H4 (cell line): ENCODE results near the gene CYP27B1. TPM values are rescaled to one million over a fixed set of nuclear protein-coding genes. Genes with fewer than 3 reads are reported as not detected.

Source experiments
- DNase-seq: peaks from one replicate; pipeline ENCODE4 v3.0.0-alpha.2; 2015; ENCODE audit warnings: low spot score
- total RNA-seq: library from RNA; depleted of rRNA; stranded (reverse); fragments of >200 nt; shearing (Covaris generic); gene quantifications from 2 replicates; pipeline ENCODE4 v1.2.3, GENCODE V29; 2014

CYP27B1 gene
- total RNA-seq, 1 experiment from 2014 or later, result 0.48 TPM

DNA sequence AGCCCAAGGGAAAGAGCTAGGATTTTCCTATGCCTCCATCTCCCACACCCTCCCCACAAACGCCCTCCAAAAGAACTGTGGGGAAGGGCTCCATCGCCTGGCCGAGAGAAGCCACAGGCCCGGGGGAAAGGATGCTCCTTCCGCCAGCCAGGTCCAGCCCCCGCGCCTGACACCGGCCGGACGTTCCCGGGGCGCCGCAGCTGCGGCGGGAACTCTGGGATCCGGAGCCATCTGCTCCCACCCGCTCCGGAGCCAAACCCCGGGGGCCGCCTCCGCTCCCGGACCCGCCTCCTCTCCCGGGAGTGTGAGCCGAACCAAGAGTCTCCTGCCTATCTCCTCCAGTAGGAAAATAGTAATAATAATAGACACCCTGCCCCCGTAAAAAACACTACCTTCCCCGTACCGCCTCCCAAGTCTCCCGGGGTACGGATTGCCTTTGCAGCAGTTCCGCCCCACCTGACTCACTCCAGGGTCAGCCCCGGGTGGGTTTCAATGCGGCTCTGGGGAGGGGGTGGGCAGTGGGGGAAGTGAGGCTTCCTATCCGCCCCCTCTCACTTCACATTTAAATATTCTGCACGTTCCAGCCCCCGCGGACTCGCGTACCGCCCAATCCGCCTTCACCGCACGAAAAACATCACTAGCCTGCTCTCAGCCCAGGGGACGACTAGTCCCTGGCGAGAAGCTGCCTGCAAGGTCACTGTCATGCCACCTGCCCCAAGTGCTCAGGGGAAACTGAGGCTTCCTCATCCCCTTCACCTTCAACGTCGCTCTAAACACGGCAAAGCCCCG lies 30.7 kb downstream of the CYP27B1 start:
- DNase-seq, result no peak

DNA sequence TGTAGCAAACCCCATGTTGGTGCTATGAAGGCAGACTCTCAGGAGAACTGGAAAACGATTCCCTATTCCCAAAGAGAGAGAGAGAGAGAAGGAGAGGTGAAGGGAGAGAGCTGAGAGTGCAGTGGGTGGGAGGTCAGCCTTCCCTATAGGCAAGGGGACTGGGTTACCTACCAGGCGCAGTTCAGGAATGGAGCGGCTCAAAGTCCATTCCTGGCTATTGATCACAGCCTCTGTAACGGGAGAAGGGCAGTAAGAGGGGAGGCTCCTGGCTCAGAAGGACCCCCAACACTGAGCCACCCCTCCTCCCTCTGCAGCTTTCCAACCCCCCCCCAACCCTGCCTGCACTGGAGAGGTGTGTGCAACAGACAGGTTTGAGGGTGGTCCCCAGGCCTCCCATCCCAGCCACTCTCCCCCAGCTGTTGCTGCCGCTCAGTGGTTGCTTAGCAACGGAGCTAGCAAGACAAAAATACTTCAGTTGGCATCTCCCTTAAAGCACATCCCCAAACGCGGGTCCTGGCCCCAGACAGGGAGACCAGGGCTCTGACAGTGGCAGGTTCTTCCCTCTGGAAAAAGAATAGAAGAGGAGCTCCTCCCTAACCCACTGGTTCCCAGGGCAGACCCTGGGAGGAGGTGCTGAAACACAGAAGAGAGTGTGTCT lies 31.6 kb downstream of the CYP27B1 start:
- no peak for DNase-seq

DNA sequence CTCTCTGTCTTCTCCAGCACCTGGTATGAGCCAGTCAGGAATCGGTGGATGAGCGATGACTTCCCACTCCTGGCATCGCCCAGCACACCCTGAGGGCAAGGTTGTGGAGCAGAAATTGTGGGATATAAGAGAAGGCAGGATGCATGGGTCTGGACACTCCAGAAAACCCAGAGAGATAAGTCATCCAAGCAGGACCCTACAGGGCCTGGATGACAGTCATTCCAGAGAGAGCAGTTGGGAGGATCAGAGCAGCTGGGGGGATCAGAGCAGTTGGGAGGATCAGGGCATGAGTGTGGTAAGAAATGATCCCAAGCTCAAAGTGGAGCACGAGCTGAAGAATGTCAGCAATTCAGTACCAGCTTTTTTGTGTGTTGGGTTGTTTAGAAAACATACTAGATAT lies 32.3 kb downstream of the CYP27B1 start:
- no peak for DNase-seq

DNA sequence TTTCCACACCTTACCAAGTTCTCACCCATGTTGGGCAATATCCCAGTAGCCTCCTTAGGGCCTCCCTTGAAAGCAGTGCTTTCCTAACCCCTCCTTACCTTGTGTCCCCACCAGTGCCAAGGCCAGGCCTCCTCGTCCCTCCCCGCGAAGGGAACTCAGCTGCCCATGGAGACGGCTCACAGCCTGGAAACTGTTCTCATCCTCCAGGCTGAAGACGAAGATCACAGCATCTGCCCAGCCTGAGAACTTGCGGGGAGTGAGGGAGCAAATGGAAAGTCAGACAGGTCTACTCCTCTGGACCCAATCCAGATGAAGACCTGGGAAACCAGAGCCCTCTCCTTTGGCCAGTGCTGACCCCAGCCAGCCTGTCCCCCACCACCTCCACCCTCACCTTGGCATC lies 33.0 kb downstream of the CYP27B1 start:
- DNase-seq, result no peak

DNA sequence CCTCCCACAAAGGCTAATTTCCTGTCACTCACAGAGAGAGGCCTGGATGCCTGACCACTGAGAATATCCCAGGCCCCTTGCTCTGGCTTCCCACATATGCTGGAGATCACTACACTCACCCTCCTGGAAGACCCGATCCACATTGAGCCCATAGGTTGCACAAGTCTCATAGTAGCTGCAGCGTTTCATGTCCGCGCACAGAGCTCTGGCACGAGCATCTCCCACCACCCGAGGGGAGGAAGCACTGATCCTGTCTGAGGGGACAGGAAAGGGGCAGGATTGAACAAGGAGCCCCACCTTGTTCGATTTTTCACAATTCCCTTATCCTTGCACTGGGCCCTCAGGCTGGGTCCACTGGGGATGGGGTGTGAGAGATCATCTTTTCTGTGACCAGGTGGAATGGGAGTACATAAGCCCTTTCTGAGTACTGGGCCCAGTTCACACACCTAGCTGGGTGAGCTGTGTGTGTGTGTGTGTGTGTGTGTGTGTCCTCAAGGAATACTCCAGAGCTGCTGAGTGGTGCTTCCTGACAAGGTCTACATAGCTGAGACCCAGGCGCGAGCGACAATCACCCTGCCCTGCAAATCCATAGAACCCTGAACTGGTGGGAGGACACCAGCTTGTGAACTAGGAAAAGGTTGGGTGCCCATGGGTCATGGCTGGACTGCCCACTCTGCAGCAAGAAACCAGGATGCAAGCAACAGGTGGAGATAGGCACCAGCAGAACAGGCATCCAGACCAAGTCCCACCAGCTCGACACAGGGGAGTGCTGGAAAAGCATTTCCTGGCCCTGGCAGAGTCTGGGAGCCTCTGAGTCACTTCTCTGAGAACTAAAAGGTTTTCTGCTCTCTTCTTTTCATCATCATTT lies 33.9 kb downstream of the CYP27B1 start:
- no peak for DNase-seq

DNA sequence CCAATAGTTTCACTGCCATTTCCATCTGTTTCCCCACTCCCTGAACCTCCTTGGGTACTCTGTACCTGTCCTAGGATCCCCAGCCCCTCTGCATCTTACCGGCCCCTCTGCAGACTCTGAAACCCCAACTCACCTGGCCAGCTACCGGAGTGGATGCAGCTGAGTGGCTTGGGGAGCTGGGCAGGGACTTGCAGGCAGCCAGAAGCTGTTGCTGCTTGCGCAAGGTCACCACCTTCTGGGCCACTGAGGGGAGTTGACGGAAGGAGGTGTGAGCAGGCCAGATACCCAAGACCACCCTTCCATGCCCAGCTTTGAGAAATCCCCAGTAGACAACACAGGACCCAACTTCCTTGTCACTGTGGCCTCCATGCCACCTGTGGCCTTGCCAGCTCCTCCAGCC lies 34.6 kb downstream of the CYP27B1 start:
- no peak for DNase-seq

DNA sequence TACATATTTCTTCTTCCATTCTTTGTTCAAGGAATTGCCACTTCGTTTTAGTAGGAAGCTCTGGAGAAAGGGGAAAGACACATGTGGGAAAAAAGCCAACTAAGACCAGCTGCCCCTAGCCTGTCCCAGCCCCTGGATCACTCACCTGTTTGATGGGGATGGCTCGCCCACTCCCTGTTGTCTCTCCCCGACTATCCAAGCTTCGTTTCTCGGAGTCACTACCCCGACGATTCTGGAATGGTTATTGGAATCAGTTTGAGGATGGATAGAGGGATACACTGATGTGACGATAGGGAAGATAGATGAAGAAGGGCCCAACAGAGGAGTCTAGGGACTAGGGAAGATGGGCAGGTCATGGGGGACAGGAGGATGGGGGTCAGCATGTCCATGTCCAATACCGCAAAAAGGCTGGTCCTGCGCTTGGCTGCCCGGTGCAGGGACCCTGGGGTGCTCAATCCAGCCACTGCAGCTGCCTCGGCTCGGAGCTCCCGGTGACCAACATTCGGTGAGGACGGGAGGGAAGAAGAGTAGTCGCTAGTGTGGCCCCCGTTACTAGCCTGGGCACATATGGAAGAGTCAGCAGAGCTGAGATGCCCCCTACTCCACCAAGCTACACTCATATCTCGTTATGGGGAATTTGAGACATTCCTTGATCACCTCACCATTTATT lies 35.3 kb downstream of the CYP27B1 start:
- no peak for DNase-seq

DNA sequence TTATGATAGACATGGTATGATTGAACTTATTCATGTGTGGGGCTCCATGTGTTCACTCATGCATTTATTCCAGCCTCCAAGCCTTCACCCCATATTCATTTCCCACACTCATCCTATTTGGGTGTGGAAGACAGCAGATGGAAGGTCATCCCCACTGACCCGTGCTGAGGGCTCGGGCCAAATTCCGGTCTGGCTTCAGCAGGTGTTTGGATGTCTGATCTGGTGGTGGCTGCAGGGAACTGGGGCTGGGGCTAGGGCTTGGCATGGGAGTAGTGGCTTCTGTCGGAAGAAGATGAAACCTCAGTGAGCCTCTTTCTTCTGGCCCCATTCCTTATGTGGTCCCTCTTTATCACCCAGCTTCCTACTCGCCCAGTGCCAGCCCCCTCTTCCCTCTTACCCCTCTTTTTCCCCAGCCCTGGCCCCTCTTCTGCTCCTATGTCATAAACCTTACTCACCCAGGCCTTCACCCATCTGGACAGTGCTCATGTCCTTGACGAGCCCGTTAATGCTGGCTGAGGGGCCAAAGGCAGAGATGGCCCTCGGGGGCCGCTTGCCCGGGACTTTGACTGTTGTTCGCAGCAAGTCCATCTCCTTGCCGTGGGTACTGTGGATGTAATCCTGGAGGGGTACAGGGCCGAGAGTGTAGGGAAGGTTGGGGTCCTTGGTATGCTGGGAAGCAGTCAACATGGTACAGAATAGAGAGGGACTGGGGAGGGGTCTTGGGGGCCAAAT lies 36.4 kb downstream of the CYP27B1 start:
- no peak for DNase-seq

DNA sequence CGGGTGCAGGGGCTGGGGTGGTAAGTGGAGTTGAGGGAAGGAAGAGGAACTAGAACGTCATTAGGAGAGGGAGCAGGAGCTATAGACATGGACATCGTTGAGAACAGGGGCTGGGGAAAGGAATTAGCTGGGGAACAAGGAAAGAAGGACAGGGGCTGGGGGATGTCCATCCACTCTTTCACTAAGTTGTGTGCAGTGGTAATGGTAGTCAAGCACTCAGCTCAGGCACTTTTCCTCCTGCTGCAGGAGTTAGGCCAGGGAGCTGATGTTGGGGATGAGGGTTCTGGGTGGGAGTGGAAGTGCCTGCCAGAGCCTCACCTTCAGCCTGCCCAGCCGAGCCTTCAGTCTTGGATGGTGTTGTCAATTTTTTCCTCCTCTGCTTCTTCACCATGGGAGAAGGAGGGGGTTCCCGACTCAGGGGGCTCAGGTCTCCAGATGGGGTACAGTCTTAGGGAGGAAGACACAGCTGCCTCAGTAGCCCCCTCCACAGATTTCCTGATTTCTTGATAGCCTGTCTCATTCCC lies 37.5 kb downstream of the CYP27B1 start:
- DNase-seq, result no peak

DNA sequence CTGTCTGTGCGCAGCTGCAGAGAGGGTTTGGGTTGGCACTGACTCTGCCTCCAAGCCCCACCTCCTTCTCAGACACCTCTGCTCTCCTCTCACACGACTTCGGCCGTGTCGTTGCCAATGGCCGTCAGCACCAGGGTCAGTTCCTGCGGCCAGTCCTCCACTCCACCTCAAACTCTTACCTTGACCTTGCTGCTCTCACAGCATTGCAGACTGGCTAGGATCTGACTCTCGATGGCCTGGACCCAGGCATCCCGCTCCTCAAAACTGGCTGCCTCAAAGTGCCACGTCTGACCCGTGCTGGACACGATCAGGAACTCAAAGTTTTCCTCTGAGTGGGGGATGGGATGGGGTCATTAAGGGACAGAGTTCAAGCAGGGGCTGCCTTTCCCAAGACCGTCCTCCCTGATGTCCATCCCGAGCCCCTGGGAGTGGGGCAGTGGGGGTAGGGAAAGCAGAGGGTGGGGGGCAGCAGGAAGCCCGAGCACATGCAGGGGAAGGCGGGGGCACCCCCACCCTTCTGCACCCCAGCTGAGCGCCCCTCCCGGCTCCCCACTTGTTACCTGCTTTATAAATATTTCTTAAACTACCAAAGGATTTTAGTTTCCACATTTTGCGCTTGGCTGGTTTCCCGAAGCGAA lies 39.0 kb downstream of the CYP27B1 start:
- DNase-seq, result no peak

DNA sequence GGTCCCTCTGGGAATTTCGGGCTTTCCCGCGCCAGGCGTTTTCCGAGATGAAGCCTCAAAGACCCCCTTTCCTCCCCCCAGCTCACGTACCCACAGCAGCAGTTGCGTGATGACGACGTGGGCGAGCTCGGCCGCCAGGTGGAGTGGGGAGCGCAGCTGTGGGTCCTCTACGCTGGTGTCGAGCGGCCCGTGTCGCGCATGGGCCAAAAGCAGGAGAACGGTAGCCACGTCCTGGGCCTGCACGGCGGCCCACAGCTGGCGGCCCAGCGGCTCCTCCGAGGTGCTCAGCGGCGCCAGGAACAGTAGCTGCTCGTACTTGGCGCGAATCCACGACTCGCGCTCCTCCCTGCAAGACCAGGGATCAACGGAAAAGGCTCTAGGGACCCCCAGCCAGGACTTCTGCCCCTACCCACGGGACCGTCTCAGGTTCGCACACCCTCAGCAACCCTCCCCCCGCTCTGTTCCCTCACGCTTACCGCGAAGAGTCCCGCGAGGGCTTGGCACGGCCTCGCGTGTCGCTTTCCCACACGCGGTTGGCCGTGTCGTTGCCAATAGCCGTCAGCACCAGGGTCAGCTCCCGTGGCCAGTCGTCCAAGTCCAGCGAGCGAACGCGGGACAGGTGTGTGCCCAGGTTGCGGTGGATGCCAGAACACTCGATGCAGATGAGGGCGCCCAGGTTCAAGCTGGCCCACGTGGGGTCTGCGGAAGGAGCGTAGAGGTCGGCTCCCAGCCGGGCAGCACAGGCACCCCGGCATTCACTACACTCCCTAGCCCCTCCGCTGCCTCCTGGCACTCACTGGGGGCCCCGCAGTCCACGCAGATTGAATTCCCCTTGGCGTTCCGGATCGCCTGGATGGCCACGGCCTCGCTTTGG lies 39.8 kb downstream of the CYP27B1 start:
- no peak for DNase-seq

DNA sequence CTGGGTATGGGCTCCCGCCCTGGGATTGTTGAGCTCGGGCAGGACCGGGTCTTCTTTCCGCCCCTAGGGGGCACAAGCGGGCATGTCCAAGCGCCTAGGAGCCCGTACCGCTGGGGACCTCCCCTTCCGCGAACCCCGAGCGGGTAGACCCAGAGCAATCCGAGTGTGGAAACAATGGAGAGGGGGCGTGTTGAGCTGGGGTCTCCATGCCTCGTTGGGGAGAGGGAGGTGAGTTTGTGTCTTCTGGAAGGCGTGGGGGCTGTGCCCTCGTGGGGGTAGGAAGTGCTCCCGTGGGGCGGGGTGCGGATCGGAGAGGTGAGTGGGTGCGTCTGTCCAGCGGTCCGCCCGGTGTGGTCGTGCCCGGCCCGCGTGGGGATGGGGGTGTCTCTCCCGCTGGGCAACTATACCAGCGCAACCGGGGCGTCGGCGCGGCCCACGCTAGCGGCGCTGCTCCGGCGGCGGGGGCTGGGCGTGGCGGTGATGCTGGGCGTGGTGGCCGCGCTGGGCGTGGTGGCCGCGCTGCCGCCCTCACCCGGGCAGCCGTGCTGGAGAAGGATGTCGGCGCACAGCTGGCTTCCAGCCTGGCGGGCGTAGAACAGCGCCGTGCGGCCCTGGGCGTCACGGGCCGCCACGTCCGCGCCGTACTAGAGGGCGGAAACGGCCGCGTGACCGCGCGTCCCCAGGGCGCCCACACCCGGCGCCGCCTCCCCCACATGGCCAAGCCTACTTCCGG lies 40.6 kb downstream of the CYP27B1 start:
- peak; percentile 74 for DNase-seq

DNA sequence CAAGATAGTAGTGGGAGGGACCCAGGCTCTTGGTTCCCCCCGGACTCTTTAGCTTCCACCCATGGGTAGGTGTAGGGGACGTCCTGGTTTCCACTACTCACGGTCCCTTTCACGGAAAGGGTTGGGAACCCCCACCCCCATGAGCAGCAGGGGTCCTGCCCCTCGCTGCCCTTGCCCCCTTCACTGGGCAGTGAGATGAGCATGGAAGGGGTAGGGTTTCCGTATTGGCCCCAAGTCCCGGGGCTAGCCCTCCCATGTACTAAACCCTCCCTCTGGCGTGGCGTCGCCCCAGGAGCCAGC lies 41.1 kb downstream of the CYP27B1 start:
- DNase-seq, result no peak

DNA sequence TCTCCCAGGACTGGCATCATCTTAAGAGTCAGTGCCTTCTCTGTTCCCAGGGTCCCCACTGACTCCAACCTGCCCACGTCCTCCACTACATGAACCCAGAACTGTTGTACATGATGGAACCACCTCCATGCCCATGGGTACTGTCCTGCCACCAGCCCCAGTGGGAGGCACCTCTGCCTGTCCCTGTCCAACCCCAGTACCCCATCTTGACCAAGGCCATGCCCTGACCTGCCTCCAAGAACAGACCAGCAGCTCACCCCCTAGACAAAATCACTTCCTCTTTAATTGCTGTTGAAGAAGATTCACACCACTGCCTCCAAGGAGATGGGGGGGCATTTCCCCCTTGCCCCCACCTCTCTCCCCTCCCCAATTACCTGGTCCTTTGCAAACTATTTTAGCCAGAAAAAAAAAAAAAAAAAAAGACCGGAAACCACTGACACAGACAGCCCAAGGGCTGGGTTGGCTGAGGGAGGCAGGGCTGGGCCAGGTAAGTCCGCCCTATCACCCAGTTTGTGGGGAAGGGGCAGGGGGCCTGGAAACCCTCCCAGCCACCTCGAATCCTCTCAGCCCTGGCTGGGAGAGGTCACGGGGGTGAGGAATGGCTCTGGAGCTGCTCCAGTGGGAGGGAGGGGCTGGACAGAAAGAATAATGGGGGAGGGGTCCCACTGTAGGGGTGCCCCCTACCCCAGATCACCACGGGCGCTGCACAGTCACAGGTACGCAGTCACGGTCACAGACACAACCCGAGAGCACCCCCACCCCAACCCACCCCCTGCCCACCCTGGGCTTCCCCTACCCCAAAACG lies 41.7 kb downstream of the CYP27B1 start:
- no peak for DNase-seq

DNA sequence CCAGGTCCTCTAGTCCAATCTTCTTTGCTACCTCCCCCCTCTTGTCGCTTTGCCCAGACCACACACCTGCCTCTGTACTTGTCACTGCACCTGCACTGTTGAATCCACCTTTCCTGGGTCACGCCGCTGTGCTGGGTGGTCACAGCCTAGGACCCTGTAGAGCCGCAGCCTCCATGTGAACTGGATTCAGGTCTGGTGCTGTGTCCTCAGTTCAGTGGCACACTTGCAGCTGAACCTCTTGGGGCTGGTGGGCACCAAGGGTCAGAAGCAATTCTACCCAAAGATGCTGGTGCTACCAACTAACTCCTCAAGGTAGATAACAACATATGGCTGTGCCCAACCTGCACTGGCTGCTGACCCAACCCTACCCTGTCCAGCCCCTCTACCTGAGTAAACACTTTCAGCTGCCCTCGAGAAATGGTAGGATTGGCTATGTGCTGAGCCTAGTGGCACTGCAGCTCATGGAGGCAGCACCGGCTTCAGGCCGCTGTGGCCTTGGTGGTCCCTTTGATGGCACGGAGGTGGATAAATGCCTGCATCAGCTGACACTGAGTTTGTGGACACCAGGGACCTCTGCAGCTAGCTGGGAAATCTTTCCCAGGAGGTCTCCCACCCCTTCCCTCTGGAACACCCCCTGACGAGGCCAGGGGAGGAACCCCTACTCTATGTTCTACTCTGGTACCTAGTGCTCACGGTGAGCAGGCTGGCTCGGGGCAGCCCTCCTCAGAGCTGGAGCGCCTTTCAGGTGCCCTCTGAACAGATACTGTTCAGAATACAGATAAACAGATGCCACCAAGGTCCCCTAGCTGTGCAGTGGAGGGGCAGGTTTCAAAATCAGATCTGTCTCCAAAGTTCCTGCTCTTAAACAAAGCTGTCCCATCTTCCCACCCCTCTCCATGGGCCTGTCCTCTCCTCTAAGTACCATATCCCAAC lies 42.6 kb downstream of the CYP27B1 start:
- DNase-seq, result no peak

DNA sequence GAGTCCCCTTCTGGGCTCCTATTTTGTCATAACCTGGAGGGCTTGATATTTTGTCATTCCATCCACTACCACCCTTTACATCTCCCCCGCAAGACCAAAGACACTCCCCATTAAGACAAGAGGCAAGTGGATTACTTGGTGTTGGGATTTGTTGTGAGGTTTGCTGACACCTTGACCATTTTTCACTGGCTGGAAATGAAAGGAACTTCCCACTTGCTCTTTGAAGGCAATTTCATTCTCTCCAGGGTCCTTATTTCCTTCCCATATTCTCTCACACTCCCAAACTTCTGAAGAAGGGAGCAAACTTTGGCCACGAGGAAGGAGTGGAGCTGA lies 43.3 kb downstream of the CYP27B1 start:
- no peak for DNase-seq
